Activated T-helper 1 cell treated with anti-CD3 and anti-CD28 coated beads, Interleukin-2, amount 50 U/mL, for 16 hours (primary cell): ENCODE data around the gene ANO3.

Source experiments
- DNase-seq, 2 donors: peaks; one replicate each; pipeline ENCODE4 v3.0.0-alpha.2; 2020; ENCODE audit warnings: low read depth in 1 of 2, low spot score in 1 of 2

Gene ANO3

GRCh38 chr11:26702406-26702805, 370.5 kb downstream of the ANO3 start:
- DNase-seq = no peak

GRCh38 chr11:26703411-26704191, 371.7 kb downstream of the ANO3 start:
- DNase-seq = no peak

- DNase-seq = no peak
Measured at GRCh38 chr11:26704249-26704648, 372.3 kb downstream of the ANO3 start.

- DNase-seq = no peak
Measured at GRCh38 chr11:26706181-26706580, 374.3 kb downstream of the ANO3 start.

GRCh38 chr11:26708736-26709456, 377.0 kb downstream of the ANO3 start:
- no peak for DNase-seq

- DNase-seq = no peak
Measured at GRCh38 chr11:26710489-26710888, 378.6 kb downstream of the ANO3 start.

GRCh38 chr11:26712497-26712896, 380.6 kb downstream of the ANO3 start:
- DNase-seq = no peak
